Activated CD4-positive, alpha-beta memory T cell treated with anti-CD3 and anti-CD28 coated beads for 36 hours (primary cell): ENCODE measurements around the gene SND1. TPM values are rescaled to one million over a fixed set of nuclear protein-coding genes. Genes with fewer than 3 reads are reported as not detected.

Experiments
- CTCF ChIA-PET: fragments of 350-600 bp; sonication (Branson Sonifier 250); formaldehyde crosslinking; loops from one replicate; lab custom pipeline; 2021; ENCODE audit warnings: antibody characterized with exemption, inconsistent platforms; lab: Charles Lee
- POLR2A ChIA-PET: fragments of 350-600 bp; sonication (Branson Sonifier 250); formaldehyde crosslinking; loops from one replicate; lab custom pipeline; 2021; ENCODE audit warnings: antibody characterized with exemption; lab: Charles Lee
- DNase-seq: peaks from one replicate; pipeline ENCODE4 v3.0.0-alpha.2; 2020
- H3K27ac Mint-ChIP-seq: one replicate; pipeline ENCODE4 v1.8.0; 2021; ENCODE audit warnings: mixed read lengths
- H3K27me3 Mint-ChIP-seq: one replicate; pipeline ENCODE4 v1.8.0; 2021; ENCODE audit warnings: mixed read lengths
- H3K36me3 Mint-ChIP-seq: one replicate; pipeline ENCODE4 v1.8.0; 2021; ENCODE audit warnings: mixed read lengths
- H3K4me1 Mint-ChIP-seq: one replicate; pipeline ENCODE4 v1.8.0; 2021; ENCODE audit warnings: low read depth, mixed read lengths
- H3K4me3 Mint-ChIP-seq: one replicate; pipeline ENCODE4 v1.8.0; 2021; ENCODE audit warnings: mild to moderate bottlenecking, mixed read lengths
- H3K9me3 Mint-ChIP-seq: one replicate; pipeline ENCODE4 v1.8.0; 2021; ENCODE audit warnings: mixed read lengths
- intact Hi-C: fragments of 100-400 bp; cut with micrococcal nuclease; formaldehyde crosslinking; loops from one replicate; pipeline ENCODE4 v1.15.1; 2023
- total RNA-seq, 2 experiments: library from RNA; stranded (reverse); gene quantifications; one replicate each; pipeline ENCODE4 v1.2.3, GENCODE V29; 2021

Gene SND1
- total RNA-seq, 2 experiments from 2014 or later, result 208 to 235 TPM

GRCh38 chr7:127912901-127913300 is 260.9 kb downstream of the SND1 start:
- Mint-ChIP-seq H3K27ac (no peak overlapping the region), H3K4me3 (no peak overlapping the region)
- CTCF ChIA-PET, result interaction anchor here (0.6 kb wide), 1 partner anchor 175 kb away, joined by 3 read pairs; no protein-coding TSS in a partner anchor

GRCh38 chr7:127913686-127914085 is 261.7 kb downstream of the SND1 start:
- intact Hi-C loops, result no loop called here
- Mint-ChIP-seq H3K27ac (no peak overlapping the region), H3K9me3 (no peaks in the 10 kb centered on the region), H3K4me3 (no peak overlapping the region), H3K36me3 (peaks cover 11% of the 10 kb centered on the region), H3K27me3 (no peaks in the 10 kb centered on the region), H3K4me1 (peaks cover 11% of the 10 kb centered on the region)
- POLR2A ChIA-PET, result no interaction called here
- no peak for DNase-seq
- CTCF ChIA-PET, result no interaction called here

More at GRCh38 chr7:127912901-127913300, 260.9 kb downstream of the SND1 start:
- peaks cover 15% of the 10 kb centered on the region for H3K36me3 Mint-ChIP-seq
- peaks cover 15% of the 10 kb centered on the region for H3K4me1 Mint-ChIP-seq
- no peaks in the 10 kb centered on the region for H3K27me3 Mint-ChIP-seq
- intact Hi-C loops, result no loop called here
- no peak for DNase-seq
- POLR2A ChIA-PET, result no interaction called here
- H3K9me3 Mint-ChIP-seq, result no peaks in the 10 kb centered on the region

- CTCF ChIA-PET, result no interaction called here
- H3K27ac Mint-ChIP-seq, result no peak overlapping the region
- no peak for DNase-seq
- H3K36me3 Mint-ChIP-seq, result peaks cover 12% of the 10 kb centered on the region
- no peak overlapping the region for H3K4me3 Mint-ChIP-seq
- H3K4me1 Mint-ChIP-seq, result peaks cover 5% of the 10 kb centered on the region
- H3K27me3 Mint-ChIP-seq, result no peaks in the 10 kb centered on the region
- POLR2A ChIA-PET, result no interaction called here
- intact Hi-C loops, result no loop called here
- no peaks in the 10 kb centered on the region for H3K9me3 Mint-ChIP-seq
Observed at GRCh38 chr7:127914693-127915092, 262.7 kb downstream of the SND1 start.

- no peak overlapping the region for H3K4me3 Mint-ChIP-seq
- intact Hi-C loops, result no loop called here
- no peak overlapping the region for H3K27ac Mint-ChIP-seq
- ChIA-PET POLR2A (no interaction called here), CTCF (no interaction called here)
- peaks cover 4% of the 10 kb centered on the region for H3K36me3 Mint-ChIP-seq
- H3K4me1 Mint-ChIP-seq, result peaks cover 16% of the 10 kb centered on the region
- no peaks in the 10 kb centered on the region for H3K9me3 Mint-ChIP-seq
- H3K27me3 Mint-ChIP-seq, result no peaks in the 10 kb centered on the region
- no peak for DNase-seq
Observed at GRCh38 chr7:127916735-127917134, 264.7 kb downstream of the SND1 start.

- H3K36me3 Mint-ChIP-seq, result peaks cover 3% of the 10 kb centered on the region
- H3K9me3 Mint-ChIP-seq, result no peaks in the 10 kb centered on the region
- ChIA-PET POLR2A (interaction anchor here (0.6 to 0.7 kb wide), 2 partner anchors 19 to 20 kb away, joined by 3 read pairs; no protein-coding TSS in a partner anchor), CTCF (interaction anchor here (1.0 kb wide), 1 partner anchor 10 kb away, joined by 3 read pairs; no protein-coding TSS in a partner anchor)
- H3K4me3 Mint-ChIP-seq, result no peak overlapping the region
- H3K4me1 Mint-ChIP-seq, result peaks cover 14% of the 10 kb centered on the region
- H3K27me3 Mint-ChIP-seq, result no peaks in the 10 kb centered on the region
- DNase-seq, result peak; percentile 36
- intact Hi-C loops, result no loop called here
- H3K27ac Mint-ChIP-seq, result no peak overlapping the region
Observed at GRCh38 chr7:127918130-127918529, 266.1 kb downstream of the SND1 start.

GRCh38 chr7:127920787-127921438 is 268.9 kb downstream of the SND1 start:
- peaks cover 16% of the 10 kb centered on the region for H3K4me1 Mint-ChIP-seq
- POLR2A ChIA-PET, result interaction anchor here (0.6 to 1.6 kb wide), 3 partner anchors 14 to 75 kb away, joined by 3 to 4 read pairs (median 3); no protein-coding TSS in a partner anchor
- no peak overlapping the region for H3K4me3 Mint-ChIP-seq

GRCh38 chr7:127922656-127923055 is 270.7 kb downstream of the SND1 start:
- POLR2A ChIA-PET, result no interaction called here
- peaks cover 28% of the 10 kb centered on the region for H3K4me1 Mint-ChIP-seq
- H3K36me3 Mint-ChIP-seq, result peaks cover 4% of the 10 kb centered on the region
- H3K9me3 Mint-ChIP-seq, result no peaks in the 10 kb centered on the region
- DNase-seq, result no peak
- no peak overlapping the region for H3K27ac Mint-ChIP-seq
- H3K27me3 Mint-ChIP-seq, result no peaks in the 10 kb centered on the region
- H3K4me3 Mint-ChIP-seq, result no peak overlapping the region
- CTCF ChIA-PET, result no interaction called here
- intact Hi-C loops, result no loop called here

More at GRCh38 chr7:127920787-127921438, 268.9 kb downstream of the SND1 start:
- DNase-seq, result no peak
- CTCF ChIA-PET, result interaction anchor here (0.7 kb wide), 1 partner anchor 101 kb away, joined by 3 read pairs; no protein-coding TSS in a partner anchor
- no peaks in the 10 kb centered on the region for H3K9me3 Mint-ChIP-seq
- H3K27ac Mint-ChIP-seq, result peak overlapping the region; percentile 19
- H3K27me3 Mint-ChIP-seq, result no peaks in the 10 kb centered on the region
- H3K36me3 Mint-ChIP-seq, result peaks cover 3% of the 10 kb centered on the region
- intact Hi-C loops, result loop anchor here (2.0 kb wide), 1 partner anchor 14 kb away; no protein-coding TSS in a partner anchor

- no peak for DNase-seq
- H3K9me3 Mint-ChIP-seq, result no peaks in the 10 kb centered on the region
- intact Hi-C loops, result loop anchor here (5.0 kb wide), 1 partner anchor 178 kb away; no protein-coding TSS in a partner anchor
- ChIA-PET POLR2A (no interaction called here), CTCF (interaction anchor here (0.7 kb wide), 1 partner anchor 132 kb away, joined by 3 read pairs; no protein-coding TSS in a partner anchor)
- H3K4me1 Mint-ChIP-seq, result peaks cover 25% of the 10 kb centered on the region
- no peak overlapping the region for H3K4me3 Mint-ChIP-seq
- no peak overlapping the region for H3K27ac Mint-ChIP-seq
- H3K27me3 Mint-ChIP-seq, result no peaks in the 10 kb centered on the region
- H3K36me3 Mint-ChIP-seq, result peaks cover 13% of the 10 kb centered on the region
Observed at GRCh38 chr7:127924874-127925273, 272.9 kb downstream of the SND1 start.

- CTCF ChIA-PET, result interaction anchor here (0.9 kb wide), 3 partner anchors 23 to 218 kb away, joined by 3 read pairs; no protein-coding TSS in a partner anchor
- no peak for DNase-seq
- no peak overlapping the region for H3K27ac Mint-ChIP-seq
- peaks cover 30% of the 10 kb centered on the region for H3K36me3 Mint-ChIP-seq
- H3K27me3 Mint-ChIP-seq, result no peaks in the 10 kb centered on the region
- H3K4me3 Mint-ChIP-seq, result no peak overlapping the region
- H3K4me1 Mint-ChIP-seq, result peaks cover 14% of the 10 kb centered on the region
- intact Hi-C loops, result loop anchor here (1.0 to 5.0 kb wide), 3 partner anchors 29 to 180 kb away; no protein-coding TSS in a partner anchor
- H3K9me3 Mint-ChIP-seq, result no peaks in the 10 kb centered on the region
- POLR2A ChIA-PET, result no interaction called here
Observed at GRCh38 chr7:127927348-127927696, 275.3 kb downstream of the SND1 start.

- intact Hi-C loops, result loop anchor here (5.0 kb wide), 1 partner anchor 181 kb away; no protein-coding TSS in a partner anchor
- DNase-seq, result no peak
- peaks cover 14% of the 10 kb centered on the region for H3K4me1 Mint-ChIP-seq
- ChIA-PET CTCF (interaction anchor here (0.9 to 1.4 kb wide), 3 partner anchors 207 to 281 kb away, joined by 3 to 5 read pairs (median 3); no protein-coding TSS in a partner anchor), POLR2A (no interaction called here)
- H3K4me3 Mint-ChIP-seq, result no peak overlapping the region
- H3K27ac Mint-ChIP-seq, result no peak overlapping the region
- H3K36me3 Mint-ChIP-seq, result peaks cover 37% of the 10 kb centered on the region
- H3K9me3 Mint-ChIP-seq, result no peaks in the 10 kb centered on the region
- no peaks in the 10 kb centered on the region for H3K27me3 Mint-ChIP-seq
Observed at GRCh38 chr7:127928222-127928621, 276.2 kb downstream of the SND1 start.

- Mint-ChIP-seq H3K27ac (no peak overlapping the region), H3K9me3 (no peaks in the 10 kb centered on the region), H3K27me3 (no peaks in the 10 kb centered on the region), H3K36me3 (peaks cover 41% of the 10 kb centered on the region), H3K4me1 (peaks cover 14% of the 10 kb centered on the region), H3K4me3 (no peak overlapping the region)
- intact Hi-C loops, result loop anchor here (5.0 kb wide), 1 partner anchor 182 kb away; no protein-coding TSS in a partner anchor
- ChIA-PET CTCF (interaction anchor here (1.4 kb wide), 1 partner anchor 281 kb away, joined by 5 read pairs; no protein-coding TSS in a partner anchor), POLR2A (no interaction called here)
- DNase-seq, result no peak
Observed at GRCh38 chr7:127928852-127929251, 276.9 kb downstream of the SND1 start.
